ENCODE measurements around the gene GPR84.

The GPR84 gene

GRCh38 chr12:54393207-54393609, 28.9 kb upstream of the GPR84 start:
- intact Hi-C loops (cut with DNase I), result no loop called here
- peak in 2 of 10 donors; percentile 45 to 47 for DNase-seq

DNA sequence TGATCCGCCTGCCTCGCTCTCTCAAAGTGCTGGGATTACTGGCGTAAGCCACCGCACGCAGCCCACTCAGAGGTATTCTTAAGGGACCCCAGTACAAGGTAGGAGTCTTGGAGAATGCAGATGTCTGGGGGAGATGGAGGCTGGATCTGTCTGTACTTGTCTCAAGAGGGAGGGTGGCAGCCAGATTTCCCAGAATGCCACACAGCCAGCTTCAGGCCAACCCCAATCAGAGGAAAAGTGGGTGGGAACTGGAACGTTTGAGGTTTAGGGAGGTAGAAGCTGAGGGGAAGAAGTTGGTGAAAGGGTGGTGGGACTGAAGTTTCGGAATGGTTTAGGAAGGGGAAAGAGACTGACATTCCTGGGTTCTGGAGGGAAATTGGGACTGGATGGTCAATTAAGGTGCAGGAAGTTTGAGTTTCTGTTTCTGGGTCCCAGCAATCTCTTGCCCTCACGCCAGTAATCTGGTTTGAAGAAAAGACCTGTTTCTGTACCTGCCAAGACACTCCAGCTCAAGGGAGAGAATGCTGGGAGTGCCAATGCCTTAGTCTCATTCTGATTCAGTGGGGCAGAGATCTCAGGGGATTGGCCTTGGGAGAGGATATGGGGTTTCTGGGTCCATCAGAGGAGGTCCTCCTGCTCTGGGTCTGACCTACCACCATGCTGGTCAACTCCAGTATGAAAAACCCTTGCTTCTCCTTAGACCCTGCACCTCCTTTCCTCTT, 28.4 kb upstream of the GPR84 start:
- peak in 1 of 10 donors; percentile 86 for DNase-seq
- intact Hi-C loops (cut with DNase I), result no loop called here

GRCh38 chr12:54390668-54391551, 26.6 kb upstream of the GPR84 start:
- peak in 9 of 10 donors; percentile 50 to 95 (median 74) for DNase-seq
- intact Hi-C loops (cut with DNase I), result no loop called here

- peak in 1 of 10 donors; percentile 75 for DNase-seq
- intact Hi-C loops (cut with DNase I), result no loop called here
These were observed 25.9 kb upstream of the GPR84 start for GRCh38 chr12:54390176-54390667.

- DNase-seq, result peak in 1 of 10 donors; percentile 84
- intact Hi-C loops (cut with DNase I), result no loop called here
These were observed 25.4 kb upstream of the GPR84 start for GRCh38 chr12:54389607-54390175.

DNA sequence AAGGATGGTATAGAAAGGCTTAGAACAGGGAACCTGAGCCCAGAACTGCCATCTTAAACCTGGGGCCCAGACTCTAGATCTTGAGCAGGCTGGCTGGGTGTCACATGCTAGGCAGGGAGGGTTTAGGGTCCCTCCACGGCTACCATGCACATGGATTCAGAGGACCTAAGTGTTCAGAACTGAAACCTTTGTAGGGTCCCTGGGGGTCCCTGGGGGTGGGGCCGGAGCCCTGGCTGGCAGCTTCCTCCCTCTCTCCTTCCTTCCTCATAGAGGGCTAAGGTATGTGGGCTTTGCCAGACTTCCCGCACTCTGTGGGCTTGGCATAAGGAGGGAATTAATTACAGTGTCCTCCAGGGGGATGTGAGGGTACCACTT, 24.8 kb upstream of the GPR84 start:
- peak in 1 of 10 donors; percentile 24 for DNase-seq
- intact Hi-C loops (cut with DNase I), result no loop called here

GRCh38 chr12:54388237-54389133, 24.2 kb upstream of the GPR84 start:
- intact Hi-C loops (cut with DNase I), result no loop called here

DNA sequence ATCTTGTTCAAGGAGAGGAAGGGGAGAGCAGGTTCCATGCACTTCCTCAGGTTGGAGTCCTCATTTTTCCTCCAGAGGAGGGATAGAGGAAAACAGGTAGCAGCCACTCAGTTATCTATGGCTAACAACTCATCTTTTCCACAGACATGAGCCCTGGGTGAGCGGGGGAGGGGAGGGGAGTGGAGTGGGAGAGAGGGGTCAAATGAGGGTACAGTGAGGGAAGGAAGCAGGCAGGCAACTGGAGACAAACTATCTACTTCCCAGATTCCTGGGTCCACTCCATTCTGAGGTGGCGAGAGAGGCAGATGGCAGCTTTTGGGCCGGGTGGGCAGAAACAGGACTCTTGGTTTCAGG, 22.8 kb upstream of the GPR84 start:
- peak in 1 of 10 donors; percentile 70 for DNase-seq
- intact Hi-C loops (cut with DNase I), result no loop called here

More at GRCh38 chr12:54388237-54389133, 24.2 kb upstream of the GPR84 start:
- DNase-seq, result peak in 1 of 10 donors; percentile 28

GRCh38 chr12:54386403-54387113, 22.3 kb upstream of the GPR84 start:
- peak in 2 of 10 donors; percentile 52 to 62 for DNase-seq
- intact Hi-C loops (cut with DNase I), result no loop called here

DNA sequence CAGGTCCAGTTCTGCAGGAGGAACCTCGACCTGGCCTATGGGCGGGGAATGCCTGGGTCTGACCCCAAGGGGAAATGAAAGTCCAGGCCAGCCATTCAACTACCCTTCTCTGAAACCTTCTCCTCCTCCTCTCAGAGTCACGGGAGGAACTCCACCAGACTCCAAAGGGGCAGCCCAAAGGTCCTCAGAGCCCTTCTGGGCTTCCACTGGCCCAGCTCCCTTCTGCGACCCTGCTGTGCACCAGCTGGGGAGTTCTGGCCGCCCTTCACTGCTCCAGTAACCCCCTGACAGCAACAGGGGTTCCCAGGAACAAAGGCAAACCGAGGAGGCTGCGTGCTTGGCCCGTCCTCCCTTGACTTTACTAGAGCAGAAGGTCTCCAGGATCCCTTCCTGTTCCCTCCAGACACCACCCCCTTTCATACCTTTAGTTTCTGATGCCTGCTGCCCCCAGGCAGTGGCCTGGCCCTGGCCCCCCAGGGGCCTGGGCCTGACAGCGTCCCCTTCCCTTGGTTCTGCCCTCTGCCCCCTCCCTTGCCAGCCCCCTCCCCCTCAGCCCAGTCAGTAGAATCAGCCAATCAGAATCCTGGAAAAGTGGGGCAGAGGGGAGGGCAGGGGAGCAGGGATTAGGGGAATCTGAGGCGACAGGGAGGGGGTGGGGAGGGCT, 21.1 kb upstream of the GPR84 start:
- peak in 3 of 10 donors; percentile 7 to 80 (median 69) for DNase-seq
- intact Hi-C loops (cut with DNase I), result no loop called here

- intact Hi-C loops (cut with DNase I), result no loop called here
- peak in 1 of 10 donors; percentile 87 for DNase-seq
These were observed 20.3 kb upstream of the GPR84 start, which contains the start of gene ZNF385A for GRCh38 chr12:54384591-54385041. Gene ZNF385A (minus strand): TSS chr12:54384733. CDS start chr12:54384514, 219 bp downstream.

DNA sequence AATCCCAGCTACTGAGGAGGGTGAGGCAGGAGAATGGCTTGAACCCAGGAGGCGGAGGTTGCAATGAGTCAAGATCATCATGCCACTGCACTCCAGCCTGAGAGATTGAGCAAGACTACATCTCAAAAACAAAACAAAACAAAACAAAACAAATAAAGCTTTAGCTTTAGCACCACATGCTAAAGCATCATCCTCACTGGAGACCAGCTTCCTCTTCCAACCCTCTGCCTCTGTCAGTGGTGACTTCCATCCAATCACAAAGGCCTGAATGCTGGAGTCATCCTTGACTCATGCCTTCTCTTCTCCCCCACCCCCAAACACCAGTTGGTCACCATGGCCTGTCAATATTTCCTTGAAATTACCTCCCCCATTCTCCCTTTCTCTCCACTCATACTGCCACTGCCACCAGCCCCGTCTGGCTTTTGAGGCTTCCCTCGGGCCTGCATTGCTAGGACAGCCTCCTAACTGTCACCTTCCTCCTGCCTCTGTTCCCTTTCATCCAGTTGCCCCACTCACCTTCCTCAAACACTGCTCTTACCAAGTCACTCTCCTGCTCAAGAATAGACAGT, 18.8 kb upstream of the GPR84 start:
- DNase-seq, result peak in 1 of 10 donors; percentile 48
- intact Hi-C loops (cut with DNase I), result no loop called here

- intact Hi-C loops (cut with DNase I), result no loop called here
- no peak for DNase-seq
These were observed 16.9 kb upstream of the GPR84 start for GRCh38 chr12:54381136-54381535.

DNA sequence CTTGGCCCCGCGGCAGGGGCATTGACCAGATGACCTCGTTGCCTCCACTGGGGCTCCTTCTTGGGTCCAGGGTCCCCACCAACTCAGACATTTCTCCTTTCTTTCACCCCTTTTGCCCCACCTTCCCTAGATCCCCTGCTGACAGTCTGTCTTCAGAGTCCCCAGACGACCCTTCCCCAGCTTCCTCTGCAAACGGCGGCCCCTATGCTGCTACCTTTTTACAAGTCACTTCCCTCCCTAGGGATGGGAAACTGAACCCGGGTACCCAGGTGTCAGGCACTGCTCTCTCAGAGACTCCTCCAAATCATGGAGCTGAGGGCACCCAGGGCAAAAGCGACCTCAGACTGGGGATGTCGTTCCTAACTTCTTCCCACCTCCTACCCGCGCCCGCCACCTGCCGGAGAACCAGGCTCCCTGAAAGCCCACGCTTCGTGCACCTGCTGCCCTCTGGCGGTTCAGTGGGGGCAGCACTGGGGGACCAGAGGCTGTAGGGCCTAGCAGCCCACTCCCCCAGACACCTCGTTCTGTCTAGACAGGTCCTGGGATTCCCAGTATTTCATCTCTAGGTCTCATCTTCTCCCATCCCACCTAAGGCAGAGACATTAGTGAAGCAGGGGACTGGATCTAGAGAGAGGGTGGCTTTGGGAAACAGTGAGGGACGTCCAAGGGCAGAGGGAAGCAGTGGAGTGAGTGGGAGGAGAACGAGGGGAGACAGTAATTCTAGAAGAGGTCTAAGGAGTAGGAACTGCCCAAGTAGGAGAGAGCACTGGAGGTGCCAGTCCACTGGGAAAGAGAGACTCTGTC, 15.3 kb upstream of the GPR84 start:
- DNase-seq, result peak; percentile 78 to 98 (median 93)
- intact Hi-C loops (cut with DNase I), result loop anchor here (1.0 kb wide), 1 partner anchor 9 kb away; no protein-coding TSS in a partner anchor

DNA sequence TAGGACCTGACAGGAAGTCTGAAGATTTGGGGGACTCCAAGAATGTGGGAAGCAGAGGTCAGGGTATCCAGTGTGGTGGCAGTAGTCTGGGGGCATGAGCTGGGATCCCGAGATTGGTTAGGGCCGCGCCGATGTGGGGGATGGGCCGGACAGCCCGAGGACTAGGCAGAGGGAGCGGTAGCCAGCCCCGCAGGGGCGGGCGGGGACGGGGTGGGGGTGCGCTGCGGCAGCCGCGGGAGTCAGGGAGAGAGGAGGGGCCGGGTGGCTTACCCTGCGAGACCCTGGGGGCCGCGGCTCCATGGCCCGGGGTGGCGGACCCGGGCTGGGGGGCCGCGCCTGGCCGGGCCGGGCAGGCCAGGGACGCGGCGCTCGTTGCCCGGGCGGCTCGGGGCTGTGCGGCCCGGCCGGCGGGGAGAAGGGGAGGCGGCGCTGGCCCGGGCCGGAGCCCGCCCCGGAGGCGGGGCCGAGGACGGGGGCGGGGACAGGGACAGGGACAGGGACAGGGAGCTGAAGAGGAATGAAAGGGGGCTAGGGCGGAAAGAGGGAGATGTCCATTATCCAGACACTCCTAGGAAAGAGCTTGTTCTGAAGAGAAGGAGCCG, 14.6 kb upstream of the GPR84 start:
- peak in 6 of 10 donors; percentile 43 to 93 (median 78) for DNase-seq

DNA sequence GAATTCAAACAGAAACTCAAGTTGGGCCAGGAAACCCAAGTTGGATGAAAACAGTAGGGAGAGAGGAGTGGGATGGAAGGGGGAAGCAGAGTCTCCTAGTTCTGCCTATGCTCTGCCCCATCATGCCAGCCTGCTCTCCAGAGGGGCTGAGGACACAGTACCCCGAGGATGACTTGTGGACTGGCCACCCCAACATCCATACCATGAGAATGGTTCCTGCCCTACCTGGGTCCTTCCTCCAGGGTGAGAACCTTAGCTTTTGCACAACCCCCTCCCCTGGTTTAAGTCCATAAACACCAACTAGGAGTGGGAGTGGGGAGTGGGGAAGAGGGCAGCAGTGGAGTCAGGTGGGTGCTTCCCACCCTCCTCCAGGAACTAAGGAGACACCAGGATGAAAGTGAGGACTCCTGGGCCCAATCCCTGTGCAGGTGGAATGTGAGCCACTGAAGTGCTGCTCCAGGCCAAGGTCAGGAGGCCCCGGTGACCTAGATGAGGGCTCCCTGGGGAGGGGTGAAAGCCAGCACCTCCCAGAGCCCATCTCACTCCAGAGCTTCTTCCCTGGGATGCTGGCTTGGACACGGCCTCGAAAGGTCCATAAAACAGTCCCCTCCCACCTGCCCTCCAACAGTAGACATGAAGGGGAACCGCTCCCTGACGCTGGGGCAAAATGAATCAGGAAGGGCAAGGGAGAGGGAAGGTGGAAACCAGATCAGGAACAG, 13.7 kb upstream of the GPR84 start:
- peak in 1 of 10 donors; percentile 62 for DNase-seq
- intact Hi-C loops (cut with DNase I), result no loop called here

More for the DNA sequence above, 14.6 kb upstream of the GPR84 start:
- intact Hi-C loops (cut with DNase I), result loop anchor here (1.0 kb wide), 1 partner anchor 9 kb away; no protein-coding TSS in a partner anchor
